Measurements from ENCODE around the gene HSD17B3. TPM values are rescaled to one million over a fixed set of nuclear protein-coding genes. Genes with fewer than 3 reads are reported as not detected.

HSD17B3 gene
- total and polyA plus RNA-seq, 7 experiments from 2014 or later: 0.34 to 2.6 (median 1.8) TPM; not detected in 4

DNA sequence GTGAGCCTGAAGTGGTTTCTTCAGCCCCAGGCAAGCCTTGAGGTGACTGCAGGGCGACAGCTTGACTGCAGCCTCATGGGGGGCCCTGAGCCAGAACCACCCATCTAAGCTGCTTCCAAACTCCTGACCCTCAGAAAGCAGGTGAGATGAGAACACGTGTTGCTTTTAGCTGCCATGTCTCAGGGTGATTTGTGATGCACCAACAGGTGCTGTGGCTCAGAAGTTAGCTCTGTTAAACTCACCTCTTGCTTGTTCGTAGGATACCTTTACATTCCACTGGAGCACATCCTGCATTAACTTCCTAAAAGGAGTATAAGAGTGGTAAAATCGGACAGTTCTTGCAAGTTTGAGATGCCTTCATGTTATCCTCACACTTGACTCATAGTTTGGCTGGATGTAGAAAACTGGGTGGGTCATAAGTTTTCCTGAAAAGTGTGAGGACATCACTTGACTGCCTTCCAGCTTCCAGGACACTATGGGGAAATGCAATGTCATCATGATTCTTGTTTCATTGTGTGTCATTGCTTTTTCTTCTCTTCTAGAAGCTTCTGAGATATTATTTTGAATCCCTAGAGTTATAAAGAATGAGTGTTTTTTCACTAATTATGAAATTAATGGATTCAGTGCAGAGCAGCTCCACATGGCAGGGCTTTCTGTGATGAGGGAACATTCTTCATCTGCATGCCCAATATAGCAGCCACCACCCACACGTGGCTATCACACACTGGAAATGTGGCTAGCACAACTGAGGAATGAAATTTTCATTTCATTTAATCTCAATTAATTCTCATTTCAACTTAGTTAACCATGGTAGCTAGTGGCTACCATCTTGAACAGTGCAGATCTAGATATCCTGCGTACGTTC, 92.3 kb downstream of the HSD17B3 start:
- no peaks in the 10 kb centered on the region for H3K4me1 ChIP-seq (ENCODE audit: control insufficient read depth in 2 of 2, insufficient read depth in 2 of 2, low read length in 2 of 2)
- H3K9me3 ChIP-seq (ENCODE audit: control insufficient read depth in 2 of 3, low read length in 3 of 3): no peaks in the 10 kb centered on the region
- H3K36me3 ChIP-seq (ENCODE audit: control insufficient read depth in 2 of 3, insufficient read depth in 3 of 3, low read length in 3 of 3): no peaks in the 10 kb centered on the region
- H3K27me3 ChIP-seq (ENCODE audit: control insufficient read depth in 2 of 2, insufficient read depth in 2 of 2, low read length in 2 of 2): no peaks in the 10 kb centered on the region
- peaks cover 0 to 4% (median 0%) of the 10 kb centered on the region in 5 donors for H3K36me3 Mint-ChIP-seq
- peaks cover 0 to 4% (median 0%) of the 10 kb centered on the region in 11 donors for H3K9me3 Mint-ChIP-seq
- intact Hi-C loops (cut with micrococcal nuclease): loop anchor here in 1 of 2 donors (10.0 kb wide), 2 partner anchors 945 to 1425 kb away; no protein-coding TSS in a partner anchor
- ChIA-PET POLR2A (no interaction called here), CTCF (interaction anchor here (1.1 kb wide), 1 partner anchor 9 kb away, joined by 3 read pairs; no protein-coding TSS in a partner anchor)
- ATAC-seq (no peak), DNase-seq (no peak)
- H3K27ac ChIP-seq (ENCODE audit: low read depth, low read length): no peak overlapping the region
- H3K27me3 Mint-ChIP-seq: peaks cover 0 to 37% (median 0%) of the 10 kb centered on the region in 5 donors
- H3K4me1 Mint-ChIP-seq: peaks cover 0 to 5% (median 0%) of the 10 kb centered on the region in 7 donors
- H3K4me3 ChIP-seq (ENCODE audit: low read length): no peak overlapping the region
- H3K27ac Mint-ChIP-seq: no peak overlapping the region
- H3K4me3 Mint-ChIP-seq: no peak overlapping the region

DNA sequence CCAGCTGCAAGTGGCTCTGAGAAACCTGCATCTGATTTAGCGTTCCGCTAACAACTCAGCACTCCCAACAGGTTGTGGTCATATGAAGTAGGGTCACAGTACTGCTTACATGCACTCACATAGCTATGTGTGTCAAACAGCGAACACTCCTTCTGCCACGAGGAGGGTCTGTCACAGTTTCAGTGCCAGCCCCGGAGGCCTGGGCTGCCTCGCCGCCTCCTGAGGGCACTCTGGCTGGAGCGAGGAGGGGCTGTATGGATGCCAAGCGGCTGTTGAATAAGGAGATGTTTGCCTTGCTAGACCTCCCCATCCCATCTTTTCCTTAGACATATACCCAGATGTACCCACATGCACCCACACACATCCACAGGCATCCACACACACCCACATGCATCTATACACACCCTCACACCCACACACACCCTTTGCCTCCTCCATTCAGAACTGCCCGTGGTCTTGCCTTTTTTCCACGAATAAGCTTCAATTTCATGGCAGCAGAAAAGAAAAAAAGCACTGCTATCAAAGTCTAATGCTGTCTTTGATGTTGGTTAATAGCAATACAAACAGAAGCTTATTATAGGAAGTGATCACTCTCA, 95.7 kb downstream of the HSD17B3 start:
- Mint-ChIP-seq H3K27ac (no peak overlapping the region), H3K36me3 (peaks cover 0 to 4% (median 0%) of the 10 kb centered on the region in 5 donors), H3K9me3 (peaks cover 0 to 4% (median 0%) of the 10 kb centered on the region in 11 donors), H3K4me3 (no peak overlapping the region), H3K4me1 (peaks cover 0 to 9% (median 0%) of the 10 kb centered on the region in 7 donors), H3K27me3 (peaks cover 0 to 15% (median 6%) of the 10 kb centered on the region in 5 donors)
- Histone ChIP-seq H3K27ac (ENCODE audit: low read depth, low read length) (no peak overlapping the region), H3K4me3 (ENCODE audit: low read length) (no peak overlapping the region), H3K27me3 (ENCODE audit: control insufficient read depth in 2 of 2, insufficient read depth in 2 of 2, low read length in 2 of 2) (no peaks in the 10 kb centered on the region), H3K36me3 (ENCODE audit: control insufficient read depth in 2 of 3, insufficient read depth in 3 of 3, low read length in 3 of 3) (no peaks in the 10 kb centered on the region), H3K4me1 (ENCODE audit: control insufficient read depth in 2 of 2, insufficient read depth in 2 of 2, low read length in 2 of 2) (peaks cover 0 to 15% of the 10 kb centered on the region in 2 donors), H3K9me3 (ENCODE audit: control insufficient read depth in 2 of 3, low read length in 3 of 3) (no peaks in the 10 kb centered on the region)
- POLR2A ChIA-PET: no interaction called here
- CTCF ChIA-PET: interaction anchor here (1.4 kb wide), 1 partner anchor 56 kb away, joined by 4 read pairs; no protein-coding TSS in a partner anchor
- intact Hi-C loops (cut with micrococcal nuclease): no loop called here
- ATAC-seq (no peak), DNase-seq (no peak)

DNA sequence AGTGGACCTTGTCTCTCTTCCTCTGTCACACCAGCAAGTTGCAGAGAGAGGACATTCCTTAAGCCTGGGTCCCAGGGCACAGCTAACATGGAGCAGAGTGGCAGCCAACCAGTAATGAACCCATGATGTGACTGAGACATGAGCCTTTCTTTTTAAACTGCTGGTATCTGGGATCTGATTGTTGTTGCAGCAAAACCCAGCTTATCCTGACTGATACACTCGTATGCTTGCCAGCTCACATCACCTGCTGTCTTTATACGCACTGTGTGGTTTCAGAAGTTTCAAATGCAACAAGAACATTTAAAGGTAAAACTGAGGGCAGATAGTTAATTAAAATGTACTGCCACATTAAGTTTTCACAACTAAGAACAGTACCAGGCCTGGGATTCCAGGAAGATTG, 97.1 kb downstream of the HSD17B3 start:
- Mint-ChIP-seq H3K4me1 (peaks cover 0 to 9% (median 0%) of the 10 kb centered on the region in 7 donors), H3K4me3 (no peak overlapping the region), H3K27me3 (peaks cover 0 to 11% (median 6%) of the 10 kb centered on the region in 5 donors), H3K9me3 (peaks cover 0 to 4% (median 0%) of the 10 kb centered on the region in 11 donors), H3K36me3 (peaks cover 0 to 4% (median 0%) of the 10 kb centered on the region in 5 donors), H3K27ac (no peak overlapping the region)
- Histone ChIP-seq H3K4me1 (ENCODE audit: control insufficient read depth in 2 of 2, insufficient read depth in 2 of 2, low read length in 2 of 2) (peaks cover 0 to 15% of the 10 kb centered on the region in 2 donors), H3K27ac (ENCODE audit: low read depth, low read length) (no peak overlapping the region), H3K9me3 (ENCODE audit: control insufficient read depth in 2 of 3, low read length in 3 of 3) (no peaks in the 10 kb centered on the region), H3K4me3 (ENCODE audit: low read length) (no peak overlapping the region), H3K36me3 (ENCODE audit: control insufficient read depth in 2 of 3, insufficient read depth in 3 of 3, low read length in 3 of 3) (no peaks in the 10 kb centered on the region), H3K27me3 (ENCODE audit: control insufficient read depth in 2 of 2, insufficient read depth in 2 of 2, low read length in 2 of 2) (no peaks in the 10 kb centered on the region)
- CTCF ChIA-PET: interaction anchor here (1.4 kb wide), 1 partner anchor 54 kb away, joined by 4 read pairs; no protein-coding TSS in a partner anchor
- intact Hi-C loops (cut with micrococcal nuclease): no loop called here
- no peak for DNase-seq
- POLR2A ChIA-PET: interaction anchor here (0.6 kb wide), 1 partner anchor 582 kb away, joined by 3 read pairs; no protein-coding TSS in a partner anchor
- ATAC-seq: no peak

DNA sequence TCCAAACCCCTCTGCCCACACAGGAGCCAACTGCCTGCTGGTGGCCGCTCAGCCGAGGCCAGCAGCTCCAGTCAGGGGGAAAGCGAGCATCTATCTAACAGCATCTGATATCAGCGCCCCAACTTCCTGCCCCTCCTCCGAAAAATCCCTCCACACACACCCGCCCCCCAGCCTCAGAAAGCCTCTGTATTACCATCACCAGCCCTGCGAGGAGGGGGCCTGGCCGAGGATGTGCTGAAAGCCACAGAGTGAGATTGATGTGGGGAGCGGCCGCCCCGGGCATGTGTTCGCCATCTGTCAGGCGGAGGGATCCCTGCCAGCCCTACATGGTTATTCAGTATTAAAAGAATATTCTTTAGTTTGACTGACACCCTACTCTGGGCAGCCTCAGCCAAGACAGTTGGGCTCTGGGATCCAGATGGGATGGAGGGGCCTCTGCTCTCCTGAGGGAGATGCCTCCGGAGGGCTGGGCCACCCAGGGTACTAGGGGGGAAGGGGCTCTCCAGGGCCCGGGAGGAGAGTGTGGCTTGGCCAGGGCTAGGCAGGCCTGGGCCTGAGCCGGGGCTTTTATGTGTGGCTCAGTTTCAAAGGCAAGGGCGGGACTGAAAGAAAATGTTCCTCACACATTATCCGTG, 98.0 kb downstream of the HSD17B3 start:
- no peak overlapping the region for H3K27ac ChIP-seq (ENCODE audit: low read depth, low read length)
- intact Hi-C loops (cut with micrococcal nuclease): no loop called here
- no peaks in the 10 kb centered on the region for H3K27me3 ChIP-seq (ENCODE audit: control insufficient read depth in 2 of 2, insufficient read depth in 2 of 2, low read length in 2 of 2)
- CTCF ChIA-PET: no interaction called here
- no peak overlapping the region for H3K4me3 ChIP-seq (ENCODE audit: low read length)
- no peaks in the 10 kb centered on the region for H3K36me3 ChIP-seq (ENCODE audit: control insufficient read depth in 2 of 3, insufficient read depth in 3 of 3, low read length in 3 of 3)
- peaks cover 0 to 9% (median 0%) of the 10 kb centered on the region in 7 donors for H3K4me1 Mint-ChIP-seq
- peaks cover 0 to 9% (median 6%) of the 10 kb centered on the region in 5 donors for H3K27me3 Mint-ChIP-seq
- H3K9me3 ChIP-seq (ENCODE audit: control insufficient read depth in 2 of 3, low read length in 3 of 3): no peaks in the 10 kb centered on the region
- POLR2A ChIA-PET: no interaction called here
- no peak for DNase-seq
- peak; percentile 58 for ATAC-seq
- H3K4me1 ChIP-seq (ENCODE audit: control insufficient read depth in 2 of 2, insufficient read depth in 2 of 2, low read length in 2 of 2): peaks cover 0 to 15% of the 10 kb centered on the region in 2 donors
- H3K9me3 Mint-ChIP-seq: peaks cover 0 to 4% (median 0%) of the 10 kb centered on the region in 11 donors
- no peak overlapping the region for H3K27ac Mint-ChIP-seq
- H3K4me3 Mint-ChIP-seq: peak overlapping the region in 1 of 10 donors; percentile 46
- H3K36me3 Mint-ChIP-seq: peaks cover 0 to 4% (median 0%) of the 10 kb centered on the region in 5 donors

DNA sequence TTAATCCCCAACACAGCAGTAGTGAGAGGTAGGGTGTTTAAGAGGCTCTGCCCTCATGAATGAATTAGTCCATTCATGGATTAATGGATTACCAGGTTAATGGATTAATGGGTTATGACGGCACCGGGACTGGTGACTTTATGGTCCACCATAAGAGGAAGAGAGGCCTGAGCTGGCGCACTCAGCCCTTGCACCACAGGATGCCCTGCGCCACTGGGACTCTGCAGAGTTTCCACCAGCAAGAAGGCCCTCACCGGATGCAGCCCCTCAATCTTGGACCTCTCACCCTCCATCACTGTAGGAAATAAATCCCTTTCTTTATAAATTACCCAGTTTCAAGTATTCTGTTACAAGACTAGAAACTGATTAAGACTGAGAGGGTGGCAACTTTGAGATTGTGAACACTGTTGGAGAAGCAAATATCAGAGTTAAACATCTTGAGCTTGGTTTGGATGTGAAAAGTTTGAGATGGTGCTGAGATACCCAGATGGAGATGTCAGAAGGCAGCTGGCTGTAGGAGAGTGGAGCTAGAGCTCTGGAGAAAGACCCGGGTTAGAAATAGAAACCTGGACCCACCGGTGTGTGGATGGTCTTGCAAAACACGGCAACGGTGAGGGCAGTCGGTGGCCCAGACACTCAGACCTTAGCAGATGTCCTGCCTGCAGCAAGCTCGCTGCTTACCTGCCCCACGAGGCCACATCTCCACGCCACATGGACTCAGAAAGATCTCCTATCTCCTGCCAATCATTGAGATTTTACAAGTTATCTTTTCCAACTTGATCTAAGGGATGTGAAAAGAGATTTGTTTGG, 98.8 kb downstream of the HSD17B3 start:
- H3K9me3 Mint-ChIP-seq: peaks cover 0 to 4% (median 0%) of the 10 kb centered on the region in 11 donors
- peaks cover 0 to 4% (median 0%) of the 10 kb centered on the region in 5 donors for H3K36me3 Mint-ChIP-seq
- no peaks in the 10 kb centered on the region for H3K27me3 ChIP-seq (ENCODE audit: control insufficient read depth in 2 of 2, insufficient read depth in 2 of 2, low read length in 2 of 2)
- DNase-seq (no peak), ATAC-seq (no peak)
- peaks cover 0 to 15% of the 10 kb centered on the region in 2 donors for H3K4me1 ChIP-seq (ENCODE audit: control insufficient read depth in 2 of 2, insufficient read depth in 2 of 2, low read length in 2 of 2)
- ChIA-PET POLR2A (no interaction called here), CTCF (no interaction called here)
- no peak overlapping the region for H3K27ac ChIP-seq (ENCODE audit: low read depth, low read length)
- H3K9me3 ChIP-seq (ENCODE audit: control insufficient read depth in 2 of 3, low read length in 3 of 3): no peaks in the 10 kb centered on the region
- H3K36me3 ChIP-seq (ENCODE audit: control insufficient read depth in 2 of 3, insufficient read depth in 3 of 3, low read length in 3 of 3): no peaks in the 10 kb centered on the region
- H3K4me3 ChIP-seq (ENCODE audit: low read length): no peak overlapping the region
- peaks cover 0 to 9% (median 0%) of the 10 kb centered on the region in 7 donors for H3K4me1 Mint-ChIP-seq
- H3K27me3 Mint-ChIP-seq: peaks cover 0 to 11% (median 4%) of the 10 kb centered on the region in 5 donors
- H3K4me3 Mint-ChIP-seq: peak overlapping the region in 1 of 10 donors; percentile 46
- H3K27ac Mint-ChIP-seq: no peak overlapping the region
- intact Hi-C loops (cut with micrococcal nuclease): no loop called here

DNA sequence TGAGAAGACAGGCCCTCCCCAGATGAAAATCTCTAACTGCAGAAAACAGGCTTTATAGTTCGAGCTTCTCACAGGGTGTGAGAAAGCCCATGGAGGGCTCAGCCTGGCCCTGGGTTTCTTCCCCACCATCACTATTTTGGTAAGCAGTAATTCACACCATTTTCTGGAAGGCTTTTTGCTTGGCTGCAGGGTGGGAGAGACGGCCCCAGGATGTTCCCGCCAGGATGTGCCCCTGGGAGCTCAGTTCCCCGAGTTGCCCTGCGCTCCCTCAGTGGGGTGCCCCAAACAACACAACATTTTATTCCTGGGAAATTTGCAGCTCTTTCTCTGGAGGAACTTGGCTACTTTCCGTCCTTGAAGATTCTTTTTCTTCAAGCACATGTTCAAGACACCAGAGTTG, 100.8 kb downstream of the HSD17B3 start:
- peaks cover 5 to 16% (median 8%) of the 10 kb centered on the region in 5 donors for H3K27me3 Mint-ChIP-seq
- CTCF ChIA-PET: no interaction called here

More for the DNA sequence above, 100.8 kb downstream of the HSD17B3 start:
- no peaks in the 10 kb centered on the region for H3K27me3 ChIP-seq (ENCODE audit: control insufficient read depth in 2 of 2, insufficient read depth in 2 of 2, low read length in 2 of 2)
- no peaks in the 10 kb centered on the region for H3K36me3 ChIP-seq (ENCODE audit: control insufficient read depth in 2 of 3, insufficient read depth in 3 of 3, low read length in 3 of 3)
- POLR2A ChIA-PET: no interaction called here
- peaks cover 0 to 9% (median 0%) of the 10 kb centered on the region in 7 donors for H3K4me1 Mint-ChIP-seq
- no peak overlapping the region for H3K4me3 Mint-ChIP-seq
- H3K27ac Mint-ChIP-seq: no peak overlapping the region
- H3K4me1 ChIP-seq (ENCODE audit: control insufficient read depth in 2 of 2, insufficient read depth in 2 of 2, low read length in 2 of 2): peaks cover 0 to 15% of the 10 kb centered on the region in 2 donors
- ATAC-seq (no peak), DNase-seq (no peak)
- intact Hi-C loops (cut with micrococcal nuclease): no loop called here
- no peak overlapping the region for H3K4me3 ChIP-seq (ENCODE audit: low read length)
- no peaks in the 10 kb centered on the region for H3K9me3 ChIP-seq (ENCODE audit: control insufficient read depth in 2 of 3, low read length in 3 of 3)
- H3K27ac ChIP-seq (ENCODE audit: low read depth, low read length): no peak overlapping the region
- peaks cover 0 to 4% (median 0%) of the 10 kb centered on the region in 11 donors for H3K9me3 Mint-ChIP-seq
- peaks cover 0 to 4% (median 0%) of the 10 kb centered on the region in 5 donors for H3K36me3 Mint-ChIP-seq

Data from naive thymus-derived CD4-positive, alpha-beta T cell (primary cell).